Kidney epithelial cell (primary cell): ENCODE measurements around the gene FIGN. TPM values are rescaled to one million over a fixed set of nuclear protein-coding genes. Genes with fewer than 3 reads are reported as not detected.

Source experiments
- DNase-seq: peaks from one replicate; pipeline ENCODE4 v3.0.0-alpha.2; 2010; ENCODE audit warnings: low read depth
- H3K27me3 ChIP-seq: 2 replicates; pipeline ENCODE4 v1.6.0; 2011; ENCODE audit warnings: low read length; ENCODE audit not compliant: control insufficient read depth, insufficient read depth
- H3K36me3 ChIP-seq: 2 replicates; pipeline ENCODE4 v1.5.1; 2011; ENCODE audit warnings: low read length; ENCODE audit not compliant: control insufficient read depth, insufficient read depth
- H3K4me3 ChIP-seq: 2 replicates; pipeline ENCODE4 v1.5.1; 2011; ENCODE audit warnings: low read depth, mild to moderate bottlenecking, control low read depth, low read length
- CTCF ChIP-seq: IDR thresholded peaks from 2 replicates; pipeline ENCODE4 v1.5.1; 2011; ENCODE audit warnings: mild to moderate bottlenecking, moderate library complexity, low read length, control low read depth, inconsistent platforms; ENCODE audit not compliant: insufficient read depth, poor library complexity, severe bottlenecking
- total RNA-seq: library from RNA; depleted of rRNA; stranded (reverse); fragments of >200 nt; gene quantifications from 2 replicates; pipeline ENCODE4 v1.2.3, GENCODE V29; 2015

Gene FIGN
- total RNA-seq, 1 donor from 2014 or later: 1.8 TPM

GRCh38 chr2:163594497-163594896 is 141.3 kb downstream of the FIGN start:
- no peak for DNase-seq
- no peak for TF ChIP-seq CTCF

GRCh38 chr2:163593982-163594381 is 141.8 kb downstream of the FIGN start:
- H3K36me3 ChIP-seq: no peaks in the 10 kb centered on the region
- no peak overlapping the region for H3K4me3 ChIP-seq
- no peak for DNase-seq
- H3K27me3 ChIP-seq: no peaks in the 10 kb centered on the region
- no peak for TF ChIP-seq CTCF

More at GRCh38 chr2:163594497-163594896, 141.3 kb downstream of the FIGN start:
- no peaks in the 10 kb centered on the region for H3K27me3 ChIP-seq
- H3K36me3 ChIP-seq: no peaks in the 10 kb centered on the region
- H3K4me3 ChIP-seq: no peak overlapping the region

GRCh38 chr2:163592954-163593622 is 142.7 kb downstream of the FIGN start:
- Histone ChIP-seq H3K36me3 (no peaks in the 10 kb centered on the region), H3K27me3 (no peaks in the 10 kb centered on the region), H3K4me3 (no peak overlapping the region)
- no peak for DNase-seq
- no peak for TF ChIP-seq CTCF

GRCh38 chr2:163591461-163591860 is 144.3 kb downstream of the FIGN start:
- Histone ChIP-seq H3K36me3 (no peaks in the 10 kb centered on the region), H3K27me3 (no peaks in the 10 kb centered on the region), H3K4me3 (no peak overlapping the region)
- no peak for DNase-seq
- no peak for TF ChIP-seq CTCF

GRCh38 chr2:163580757-163581156 is 155.1 kb downstream of the FIGN start:
- no peak for DNase-seq
- Histone ChIP-seq H3K4me3 (no peak overlapping the region), H3K36me3 (no peaks in the 10 kb centered on the region), H3K27me3 (no peaks in the 10 kb centered on the region)
- TF ChIP-seq CTCF: no peak

GRCh38 chr2:163574309-163574708 is 161.5 kb downstream of the FIGN start:
- no peaks in the 10 kb centered on the region for H3K36me3 ChIP-seq
- no peaks in the 10 kb centered on the region for H3K27me3 ChIP-seq
- no peak for TF ChIP-seq CTCF
- DNase-seq: no peak
- no peak overlapping the region for H3K4me3 ChIP-seq
